Adipocyte (in vitro differentiated cells): ENCODE measurements around the gene CIZ1.
A peak's percentile ranks its signal among the peaks of the same experiment; 100 is the strongest.

ENCODE experiments used
- DNase-seq: peaks from one replicate; pipeline ENCODE4 v3.0.0-alpha.2; 2015; ENCODE audit warnings: low read depth
- H3K27me3 ChIP-seq: replicated peaks from 2 replicates; pipeline ENCODE4 v1.7.0; 2013; ENCODE audit warnings: mild to moderate bottlenecking, low read length, moderate library complexity; ENCODE audit not compliant: control insufficient read depth, insufficient read depth
- H3K36me3 ChIP-seq: 2 replicates; pipeline ENCODE4 v1.7.0; 2013; ENCODE audit warnings: low read length, mild to moderate bottlenecking, moderate library complexity; ENCODE audit not compliant: control insufficient read depth, insufficient read depth, severe bottlenecking
- H3K4me1 ChIP-seq: 2 replicates; pipeline ENCODE4 v1.7.0; 2013; ENCODE audit warnings: mild to moderate bottlenecking, low read length, moderate library complexity; ENCODE audit not compliant: control insufficient read depth, insufficient read depth
- H3K4me3 ChIP-seq: 2 replicates; pipeline ENCODE4 v1.7.0; 2013; ENCODE audit warnings: mild to moderate bottlenecking, low read length, moderate library complexity
- H3K9ac ChIP-seq: 2 replicates; pipeline ENCODE4 v1.7.0; 2013; ENCODE audit warnings: mild to moderate bottlenecking, low read length, moderate library complexity
- H3K9me3 ChIP-seq: 2 replicates; pipeline ENCODE4 v1.7.0; 2013; ENCODE audit warnings: mild to moderate bottlenecking, low read length, moderate library complexity; ENCODE audit not compliant: control insufficient read depth

Gene CIZ1

DNA sequence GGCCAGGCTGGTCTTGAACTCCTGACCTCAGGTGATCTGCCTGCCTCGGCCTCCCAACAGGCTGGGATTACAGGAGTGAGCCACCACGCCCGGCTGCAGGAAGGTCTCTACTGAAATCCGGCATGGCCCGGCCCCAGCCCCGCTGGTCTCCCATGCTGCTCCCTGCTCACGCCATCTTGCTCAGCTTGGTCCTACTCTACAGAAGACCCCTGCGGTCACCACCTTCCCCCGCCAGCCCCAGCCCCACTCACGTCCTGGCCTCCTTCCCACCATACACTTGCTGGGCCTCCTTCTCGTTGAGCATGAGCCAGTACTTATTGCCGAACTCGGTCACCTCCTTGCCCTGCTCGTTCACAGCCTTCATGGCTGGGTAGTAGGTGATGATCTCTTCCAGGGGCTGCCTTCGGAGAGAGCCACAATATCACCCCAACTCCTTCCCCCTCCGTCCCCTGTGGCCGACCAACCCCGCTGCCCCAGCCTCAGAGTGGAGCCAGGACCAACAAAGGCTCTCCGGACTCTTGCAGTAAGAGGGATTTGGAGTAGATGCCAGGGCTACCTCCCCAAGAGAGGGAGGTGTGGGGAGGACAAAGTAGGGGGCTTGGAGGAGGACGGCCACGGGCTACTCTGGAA is 67.8 kb downstream of the CIZ1 start:
- no peak overlapping the region for H3K4me3 ChIP-seq
- no peaks in the 10 kb centered on the region for H3K9me3 ChIP-seq
- H3K27me3 ChIP-seq = no peaks in the 10 kb centered on the region
- peaks cover 15% of the 10 kb centered on the region for H3K4me1 ChIP-seq
- no peak for DNase-seq
- peaks cover 27% of the 10 kb centered on the region for H3K36me3 ChIP-seq
- H3K9ac ChIP-seq = no peak overlapping the region

DNA sequence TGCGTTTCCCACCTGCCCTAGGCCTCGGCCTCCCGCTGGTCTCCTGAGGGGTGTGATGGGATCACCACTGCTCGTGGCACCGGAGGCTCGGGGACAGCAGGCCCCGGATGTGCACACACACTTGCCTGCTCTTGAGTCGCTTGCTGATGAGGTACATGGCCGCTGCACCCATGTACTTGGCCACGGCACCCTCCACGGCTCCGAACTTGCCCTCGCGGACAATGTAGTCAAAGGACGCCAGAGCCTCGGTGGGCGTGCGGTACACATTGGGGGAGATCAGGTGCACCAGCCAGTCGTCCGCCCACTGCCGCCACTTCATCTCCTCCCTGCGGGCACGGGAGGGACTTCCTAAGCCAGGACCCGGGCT is 68.6 kb downstream of the CIZ1 start:
- no peaks in the 10 kb centered on the region for H3K9me3 ChIP-seq
- DNase-seq = no peak
- no peak overlapping the region for H3K9ac ChIP-seq
- no peak overlapping the region for H3K4me3 ChIP-seq
- H3K36me3 ChIP-seq = peaks cover 27% of the 10 kb centered on the region
- H3K4me1 ChIP-seq = peaks cover 15% of the 10 kb centered on the region
- H3K27me3 ChIP-seq = no peaks in the 10 kb centered on the region

DNA sequence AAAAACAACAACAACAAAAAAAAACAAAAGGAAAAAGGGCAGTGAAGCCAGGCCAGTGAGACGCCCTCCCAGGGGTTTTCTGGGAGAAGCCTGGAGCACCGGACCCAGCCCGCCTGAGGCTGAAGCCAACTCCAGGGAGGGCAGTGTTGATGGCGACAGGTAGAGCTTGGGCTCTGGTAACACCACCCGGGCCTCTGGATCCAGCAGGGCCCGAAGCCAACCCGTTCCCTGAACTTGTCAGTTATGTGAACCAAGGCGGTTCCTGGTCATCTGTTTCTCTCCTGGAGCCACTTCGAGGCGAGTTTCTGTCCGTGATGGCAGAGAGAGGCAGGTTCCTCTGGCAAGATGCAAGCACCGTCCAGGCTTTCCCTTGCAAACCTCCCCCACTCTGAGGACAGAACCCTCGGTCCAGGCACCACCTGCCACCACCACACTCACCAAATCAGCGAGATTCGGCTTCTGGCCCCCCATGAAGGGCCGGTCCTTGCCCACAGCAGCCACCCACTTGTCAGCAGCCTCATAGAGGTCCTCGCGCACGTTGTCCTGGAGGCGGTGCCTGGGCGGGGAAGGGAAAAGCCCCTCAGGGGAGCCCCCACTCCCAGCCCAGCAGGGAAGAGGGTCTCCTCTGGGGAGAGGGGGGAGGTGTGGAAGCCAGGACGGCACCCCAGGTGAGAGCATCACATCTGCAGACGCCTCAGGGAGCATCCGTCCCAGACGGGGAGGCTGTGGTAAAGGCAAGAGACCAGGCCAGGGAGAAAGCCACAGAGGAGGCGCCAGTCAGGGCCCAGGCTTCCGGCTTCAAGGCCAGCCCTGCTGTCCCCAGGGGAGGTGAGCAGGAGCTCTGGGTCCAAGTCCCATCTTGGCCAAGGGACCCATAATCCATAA is 69.2 kb downstream of the CIZ1 start:
- H3K4me3 ChIP-seq = no peak overlapping the region
- H3K4me1 ChIP-seq = peaks cover 15% of the 10 kb centered on the region
- peaks cover 27% of the 10 kb centered on the region for H3K36me3 ChIP-seq
- no peak for DNase-seq
- no peaks in the 10 kb centered on the region for H3K9me3 ChIP-seq
- no peak overlapping the region for H3K9ac ChIP-seq
- no peaks in the 10 kb centered on the region for H3K27me3 ChIP-seq

DNA sequence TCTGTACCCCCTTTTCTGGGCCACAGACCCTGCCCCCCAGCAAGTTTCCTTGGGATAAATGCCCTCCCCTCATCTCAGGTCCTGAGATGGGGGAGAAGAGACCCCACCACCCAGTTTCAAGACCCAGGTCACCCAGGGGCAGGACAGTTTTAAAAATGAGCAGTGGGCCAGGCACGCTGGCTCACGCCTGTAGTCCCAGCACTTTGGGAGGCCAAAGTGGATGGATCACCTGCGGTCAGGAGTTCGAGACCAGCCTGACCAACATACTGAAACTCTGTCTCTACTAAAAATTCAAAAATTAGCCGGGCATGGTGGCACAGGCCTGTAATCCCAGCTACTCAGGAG is 69.9 kb downstream of the CIZ1 start:
- no peaks in the 10 kb centered on the region for H3K9me3 ChIP-seq
- no peak overlapping the region for H3K9ac ChIP-seq
- H3K27me3 ChIP-seq = no peaks in the 10 kb centered on the region
- peaks cover 14% of the 10 kb centered on the region for H3K4me1 ChIP-seq
- no peak overlapping the region for H3K4me3 ChIP-seq
- no peak for DNase-seq
- peaks cover 27% of the 10 kb centered on the region for H3K36me3 ChIP-seq

DNA sequence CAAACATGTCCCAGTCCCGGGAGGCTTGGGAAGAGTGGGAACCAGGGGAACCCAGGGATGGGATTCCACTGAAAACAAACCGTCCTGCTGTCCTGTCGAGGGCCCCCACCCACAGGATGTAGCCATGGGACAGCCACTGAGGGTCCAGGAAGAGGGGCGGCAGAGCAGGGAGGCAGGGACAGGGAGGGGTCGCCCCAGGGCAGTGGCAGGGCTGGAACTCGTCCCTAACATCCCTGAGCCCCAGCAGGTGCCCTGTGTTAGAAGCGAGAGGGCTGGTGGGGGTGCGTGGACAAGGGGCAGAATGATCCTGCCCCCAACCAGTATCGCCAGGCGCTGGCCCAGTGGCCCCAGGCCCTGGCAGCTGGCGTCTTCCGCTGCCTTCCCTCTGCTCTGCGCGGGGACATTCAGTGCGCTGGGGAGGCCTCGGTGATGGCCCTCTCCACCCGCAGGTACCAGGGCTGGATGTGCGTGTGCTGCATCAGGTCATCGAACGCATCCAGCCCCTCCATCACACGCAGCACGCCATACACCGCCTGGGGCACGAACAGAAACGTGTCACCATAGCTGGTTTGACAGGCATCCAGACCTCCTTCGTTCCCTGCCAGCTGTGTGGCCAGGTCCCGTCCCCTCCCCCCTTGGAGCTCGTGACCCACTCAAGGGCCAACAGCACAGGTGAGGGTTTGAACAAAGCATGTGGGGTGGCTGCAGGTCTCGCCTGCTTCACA is 70.5 kb downstream of the CIZ1 start:
- H3K4me3 ChIP-seq = no peak overlapping the region
- H3K4me1 ChIP-seq = peaks cover 8% of the 10 kb centered on the region
- H3K9ac ChIP-seq = no peak overlapping the region
- no peak for DNase-seq
- peaks cover 27% of the 10 kb centered on the region for H3K36me3 ChIP-seq
- no peaks in the 10 kb centered on the region for H3K9me3 ChIP-seq
- H3K27me3 ChIP-seq = no peaks in the 10 kb centered on the region

DNA sequence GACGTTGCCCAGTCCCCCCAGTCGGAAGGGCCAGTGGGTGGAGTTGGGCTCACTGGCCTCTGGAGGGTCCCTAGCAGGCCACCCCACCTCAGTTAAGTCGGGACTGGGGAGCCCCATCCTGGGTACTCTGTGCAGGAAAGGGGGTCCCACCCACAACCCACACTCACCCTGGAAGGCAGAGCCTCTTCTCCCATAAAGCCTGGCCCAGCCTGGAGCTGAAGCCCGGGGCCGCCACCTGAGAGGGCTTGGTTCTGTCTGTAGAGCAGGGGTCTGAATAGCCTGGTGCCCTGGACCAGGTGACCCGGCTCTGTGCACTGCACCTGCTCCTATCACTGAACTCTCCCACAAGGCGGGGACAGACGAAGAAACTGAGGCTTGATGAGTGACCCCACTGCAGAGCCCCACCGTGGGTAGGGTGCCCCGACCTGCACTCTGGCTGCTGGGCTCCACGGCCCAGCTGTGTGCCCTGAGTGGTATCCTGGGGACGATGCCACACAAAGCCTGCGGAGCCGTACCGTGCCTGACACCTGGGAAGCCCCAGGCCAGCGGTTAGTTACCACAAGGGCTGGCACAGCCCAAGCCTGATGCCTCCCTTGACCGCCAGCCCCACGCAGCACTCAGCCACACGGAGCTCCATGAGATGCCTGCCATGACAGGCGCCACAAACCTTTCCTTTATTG is 71.2 kb downstream of the CIZ1 start:
- peaks cover 27% of the 10 kb centered on the region for H3K36me3 ChIP-seq
- DNase-seq = no peak
- H3K27me3 ChIP-seq = no peaks in the 10 kb centered on the region
- peaks cover 1% of the 10 kb centered on the region for H3K4me1 ChIP-seq
- no peak overlapping the region for H3K4me3 ChIP-seq
- H3K9ac ChIP-seq = no peak overlapping the region
- H3K9me3 ChIP-seq = no peaks in the 10 kb centered on the region

DNA sequence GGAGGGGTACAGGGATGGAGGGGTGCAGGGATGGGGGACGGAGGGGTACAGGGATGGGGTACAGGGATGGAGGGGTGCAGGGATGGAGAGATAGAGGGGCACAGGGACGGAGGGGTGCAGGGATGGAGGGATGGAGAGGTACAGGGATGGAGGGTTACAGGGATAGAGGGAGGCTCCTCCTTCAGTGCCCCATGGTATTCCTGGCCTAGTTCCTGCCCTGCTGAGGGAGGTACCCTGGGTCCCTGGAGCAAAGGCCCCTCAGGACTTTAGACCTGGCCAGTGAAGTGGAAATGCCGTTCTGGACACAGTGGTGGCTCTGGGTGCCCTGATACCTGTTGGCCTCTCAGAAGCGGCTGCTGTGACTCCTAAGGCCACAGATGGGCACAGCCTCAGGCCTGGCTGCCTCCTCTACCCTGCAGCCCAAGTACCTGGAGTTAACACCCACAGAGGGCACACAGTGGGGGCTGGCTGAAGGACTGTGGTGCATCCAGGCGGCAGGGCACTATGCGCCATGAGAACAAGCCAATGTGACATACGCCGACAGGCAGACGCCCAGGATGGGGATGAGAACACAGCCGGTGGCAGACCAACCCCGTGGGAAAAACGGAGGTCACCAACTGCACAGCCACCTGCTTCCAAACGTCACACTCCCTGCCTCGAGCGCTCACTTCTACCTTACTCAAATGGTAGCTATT is 72.3 kb downstream of the CIZ1 start:
- H3K9ac ChIP-seq = no peak overlapping the region
- H3K4me3 ChIP-seq = no peak overlapping the region
- H3K27me3 ChIP-seq = no peaks in the 10 kb centered on the region
- peaks cover 25% of the 10 kb centered on the region for H3K36me3 ChIP-seq
- no peaks in the 10 kb centered on the region for H3K9me3 ChIP-seq
- no peaks in the 10 kb centered on the region for H3K4me1 ChIP-seq
- no peak for DNase-seq

DNA sequence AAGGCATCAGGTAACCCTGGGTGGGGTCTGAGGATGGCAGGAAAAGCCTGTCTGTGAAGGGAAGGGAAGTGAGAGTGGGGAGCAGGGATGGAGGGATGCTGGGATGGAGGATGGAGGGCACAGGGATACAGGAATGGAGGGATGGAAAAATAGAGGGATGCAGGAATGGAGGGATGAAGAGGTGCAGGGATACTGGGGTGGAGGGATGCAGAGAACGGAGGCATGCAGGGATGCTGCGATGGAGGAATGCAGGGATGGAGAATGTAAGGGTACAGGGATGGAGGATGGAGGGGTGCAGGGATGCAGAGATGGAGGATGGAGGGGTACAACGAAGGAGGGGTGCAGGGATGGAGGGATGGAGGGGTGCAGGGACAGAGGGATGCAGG is 72.9 kb downstream of the CIZ1 start:
- no peak for DNase-seq

DNA sequence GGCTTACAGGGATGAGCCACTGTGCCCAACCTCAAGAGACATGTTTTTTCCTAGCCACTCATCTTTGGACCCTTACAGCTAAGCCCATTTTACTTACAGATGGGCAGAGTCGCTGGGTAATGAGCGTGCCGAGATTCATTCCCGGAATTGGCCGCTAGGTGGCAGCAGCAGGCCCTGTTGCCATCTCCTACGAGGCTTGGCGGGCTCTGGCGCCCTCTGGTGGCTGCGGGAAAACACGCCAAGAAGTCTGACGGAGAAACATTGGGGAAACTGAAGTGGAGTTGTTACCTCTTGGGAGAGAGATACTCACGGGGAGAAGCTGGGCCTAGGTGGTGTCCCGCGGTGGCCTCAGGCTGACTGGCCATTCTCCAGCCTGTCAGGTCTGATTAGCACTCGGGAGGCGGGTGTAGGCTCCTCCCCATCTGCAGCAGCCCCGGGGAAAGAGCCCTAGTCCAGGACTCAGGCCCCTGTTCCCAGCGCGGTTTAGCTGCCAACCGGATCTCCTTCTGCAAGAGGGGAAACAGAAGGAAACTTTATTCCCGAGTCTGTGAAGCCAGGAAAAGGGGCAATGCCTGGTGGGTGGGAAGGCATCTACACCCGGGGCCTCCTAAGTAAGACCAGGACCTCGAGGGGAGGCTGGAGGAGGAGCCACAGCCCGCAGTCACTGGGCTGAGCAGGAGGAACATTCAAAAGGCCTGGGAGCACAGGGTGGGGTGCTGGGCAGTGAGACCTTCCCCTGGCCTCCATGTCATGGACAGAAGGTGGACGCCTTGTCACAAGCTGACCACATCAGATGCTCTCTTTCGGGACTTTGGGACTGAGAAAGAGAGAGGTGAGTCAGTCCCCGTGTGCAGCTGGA is 73.5 kb downstream of the CIZ1 start:
- Histone ChIP-seq H3K4me3 (no peak overlapping the region), H3K9me3 (no peaks in the 10 kb centered on the region), H3K36me3 (peaks cover 18% of the 10 kb centered on the region), H3K9ac (peak overlapping the region; percentile 25), H3K4me1 (no peaks in the 10 kb centered on the region), H3K27me3 (no peaks in the 10 kb centered on the region)
- DNase-seq = peak; percentile 96

More for the DNA sequence above, 72.9 kb downstream of the CIZ1 start:
- no peak overlapping the region for H3K4me3 ChIP-seq
- no peaks in the 10 kb centered on the region for H3K27me3 ChIP-seq
- no peak overlapping the region for H3K9ac ChIP-seq
- peaks cover 20% of the 10 kb centered on the region for H3K36me3 ChIP-seq
- H3K9me3 ChIP-seq = no peaks in the 10 kb centered on the region
- H3K4me1 ChIP-seq = no peaks in the 10 kb centered on the region
